Measurements from ENCODE around the gene BCL2L11.

The BCL2L11 gene

DNA sequence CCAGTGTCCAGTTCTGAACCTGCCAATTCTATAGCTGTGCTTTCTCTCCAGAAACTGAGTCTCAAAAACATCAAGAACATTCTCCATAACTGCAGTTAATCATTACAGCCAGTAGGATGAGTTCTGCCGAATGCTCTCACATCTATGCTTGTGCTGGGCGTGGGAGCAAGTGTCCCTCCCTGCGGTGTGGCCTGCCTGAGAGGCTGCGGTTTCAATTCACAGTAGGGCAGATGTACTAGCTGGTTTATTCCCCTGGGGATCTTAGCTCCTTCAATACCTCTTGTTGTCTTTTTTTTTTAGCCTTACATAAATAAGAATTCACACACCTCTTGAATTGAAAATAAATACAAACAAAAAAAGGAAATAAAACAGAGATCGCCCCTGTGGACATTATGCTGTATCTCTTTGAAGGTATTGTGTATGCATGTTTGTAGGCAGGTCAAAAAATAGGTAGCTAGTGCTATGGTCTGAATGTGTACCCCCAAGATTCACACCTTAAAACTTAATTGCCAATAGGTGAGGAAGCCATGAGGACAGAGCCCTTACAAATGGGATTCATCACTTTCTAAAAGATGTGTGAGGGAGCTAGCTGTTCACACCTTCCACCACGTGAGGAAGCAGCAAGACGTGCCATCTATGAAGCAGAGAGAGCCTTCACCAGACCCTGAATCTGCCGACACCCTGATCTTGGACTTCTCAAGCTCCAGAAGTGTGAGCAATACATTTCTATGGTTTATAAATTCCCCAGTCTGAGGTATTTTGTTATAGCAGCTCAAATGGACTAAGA is 74.3 kb downstream of the BCL2L11 start:
- no peak for DNase-seq

DNA sequence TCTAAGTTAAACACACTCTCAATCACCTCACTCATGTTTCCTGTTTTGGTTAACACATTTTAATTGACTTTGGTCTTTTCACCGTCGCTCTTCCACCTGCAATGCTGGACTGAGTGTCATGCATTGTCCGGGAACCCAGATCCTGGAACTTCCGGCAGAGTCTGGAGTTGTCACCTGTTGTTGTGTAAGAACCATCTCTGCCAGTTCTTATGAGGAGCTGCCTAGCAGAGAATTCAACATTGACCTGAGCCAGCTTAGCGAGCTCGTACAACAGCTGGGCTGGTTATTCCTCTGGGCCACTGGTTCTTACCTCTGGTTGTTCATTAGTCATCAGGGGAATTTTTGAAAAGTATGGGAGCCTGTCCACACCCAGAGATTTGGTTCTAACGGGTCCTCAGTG is 75.7 kb downstream of the BCL2L11 start:
- no peak for DNase-seq

DNA sequence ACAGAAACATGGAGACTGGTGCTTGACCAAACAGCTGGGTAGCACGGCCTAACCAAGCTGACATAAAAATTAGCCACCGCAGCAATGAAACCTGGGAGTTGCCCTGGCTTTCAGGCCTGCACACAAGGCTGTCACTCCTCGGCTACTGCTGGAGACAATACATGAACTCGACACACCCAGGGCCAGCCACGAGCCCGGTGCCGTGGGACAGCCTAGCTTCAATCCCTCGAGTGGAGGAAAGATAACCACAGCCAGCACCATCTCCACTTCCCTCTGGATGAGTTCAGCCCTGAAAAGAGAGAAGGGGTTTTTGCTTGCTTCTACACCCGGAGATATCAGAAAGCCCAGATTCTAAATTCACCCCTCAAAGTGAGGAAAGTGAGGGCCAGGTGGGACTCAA is 78.0 kb downstream of the BCL2L11 start:
- DNase-seq, result no peak

- DNase-seq, result no peak
Measured at GRCh38 chr2:111199840-111200239, 79.1 kb downstream of the BCL2L11 start.

GRCh38 chr2:111200333-111200881 is 79.7 kb downstream of the BCL2L11 start:
- no peak for DNase-seq

GRCh38 chr2:111201214-111201613 is 80.5 kb downstream of the BCL2L11 start:
- no peak for DNase-seq

DNA sequence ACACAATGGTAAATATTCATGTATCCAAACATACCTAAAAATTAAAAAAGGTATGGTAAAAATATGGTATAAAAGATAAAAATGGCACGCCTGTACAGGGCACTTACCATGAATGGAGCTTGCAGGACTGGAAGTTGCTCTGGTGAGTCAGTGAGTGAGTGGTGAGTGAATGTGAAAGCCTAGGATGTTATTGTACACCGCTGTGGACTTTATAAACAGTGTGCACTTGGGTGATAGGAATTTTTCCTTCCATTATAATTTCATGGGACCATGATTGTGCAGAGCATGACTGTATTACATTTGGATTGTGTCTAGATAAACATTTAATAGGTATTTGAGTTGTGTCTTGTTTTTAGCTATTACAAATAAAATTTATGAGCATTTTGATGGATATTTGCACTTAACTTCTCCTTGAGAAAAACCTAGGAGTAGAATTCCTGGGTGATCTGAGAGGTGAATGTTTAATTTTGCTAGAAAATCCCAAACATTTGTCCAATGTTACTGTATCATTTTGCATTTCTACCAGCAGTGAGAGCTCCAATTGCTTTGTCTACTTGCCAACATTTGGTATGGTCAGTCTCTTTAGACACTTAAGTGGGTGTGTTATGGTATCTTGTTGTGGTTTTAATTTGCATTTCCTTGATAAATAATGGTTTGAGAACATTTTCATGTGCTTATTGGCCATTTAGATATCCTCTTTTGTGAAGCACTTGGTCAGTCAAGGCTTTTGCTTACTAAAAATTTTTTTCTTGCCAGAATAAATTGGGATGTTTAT is 81.7 kb downstream of the BCL2L11 start:
- DNase-seq, result no peak

DNA sequence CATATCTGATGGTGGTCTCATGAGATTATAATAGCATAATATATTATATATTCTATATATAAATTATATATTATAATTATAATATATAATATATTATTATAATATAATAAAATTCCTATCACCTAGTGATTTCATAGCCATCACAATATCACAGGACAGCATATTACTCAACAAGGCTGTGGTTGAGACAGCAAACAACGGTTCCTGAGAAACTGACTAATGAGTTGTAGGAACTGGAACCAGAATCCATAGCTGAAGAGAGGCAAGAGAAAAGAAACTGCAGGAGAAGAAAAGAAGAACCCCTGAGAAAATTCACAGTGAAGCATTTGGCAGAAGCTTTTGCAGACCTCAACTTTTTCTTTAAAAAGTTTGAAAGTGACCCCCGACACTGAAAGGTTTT is 84.0 kb downstream of the BCL2L11 start:
- DNase-seq, result no peak

DNA sequence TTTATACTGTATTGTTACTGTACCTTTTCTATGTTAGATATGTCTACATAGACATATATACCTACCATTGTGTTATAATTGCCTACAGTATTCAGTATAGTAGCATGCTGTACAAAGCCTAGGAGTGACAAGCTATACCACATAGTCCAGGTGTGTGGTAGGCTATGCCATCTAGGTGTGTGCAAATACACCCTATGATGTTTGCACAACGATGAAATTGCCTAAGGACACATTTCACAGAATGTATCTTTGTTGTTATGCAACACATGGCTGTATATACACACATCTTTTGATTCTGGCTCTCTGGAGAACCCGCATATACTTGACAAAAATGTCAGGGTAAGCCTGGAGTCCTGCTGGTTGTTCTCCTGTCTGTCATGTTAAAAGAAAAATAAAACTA is 85.1 kb downstream of the BCL2L11 start:
- DNase-seq, result no peak

- no peak for DNase-seq
Measured at GRCh38 chr2:111207851-111208250, 87.1 kb downstream of the BCL2L11 start.

DNA sequence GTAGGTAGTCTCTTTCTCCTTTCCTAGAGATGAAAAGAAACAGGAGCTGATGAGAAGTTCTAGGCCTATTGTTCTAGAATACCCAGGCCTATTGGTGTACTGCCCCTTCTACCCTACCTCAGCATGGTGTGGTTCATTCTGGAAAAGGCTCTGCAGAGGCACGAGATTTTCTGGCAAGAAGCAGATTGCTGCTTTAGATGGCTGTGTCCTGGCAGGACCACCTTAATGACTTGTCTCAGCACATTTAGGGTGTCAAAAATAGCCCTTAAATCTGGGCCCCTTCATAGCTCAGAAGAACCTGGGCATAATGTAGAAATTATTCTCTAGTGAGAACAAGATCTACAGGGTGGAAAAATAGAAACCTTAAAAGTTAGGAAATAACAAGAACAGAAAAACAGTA is 87.9 kb downstream of the BCL2L11 start:
- no peak for DNase-seq

- DNase-seq, result peak in 1 of 5 experiments; percentile 51
Measured at GRCh38 chr2:111209045-111209514, 88.4 kb downstream of the BCL2L11 start.

- no peak for DNase-seq
Measured at GRCh38 chr2:111210036-111210435, 89.3 kb downstream of the BCL2L11 start.

DNA sequence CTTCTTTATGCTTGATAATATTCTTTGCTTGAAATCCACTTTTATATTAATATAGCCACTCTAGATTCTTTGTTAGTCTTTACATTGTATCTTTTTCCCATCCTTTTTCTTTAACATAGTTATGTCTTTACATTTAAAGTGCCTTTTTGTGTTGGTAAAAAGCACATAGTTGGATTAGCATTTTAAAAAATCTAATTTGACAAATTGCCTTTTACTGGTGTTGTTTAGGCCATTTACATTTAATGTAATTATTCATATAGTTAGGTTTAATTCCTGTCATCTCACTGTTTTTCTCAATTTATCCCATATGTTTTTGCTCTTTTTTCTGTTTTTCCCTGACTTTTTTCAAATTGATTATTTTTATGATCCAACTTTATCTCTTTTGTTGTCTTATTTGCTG is 93.2 kb downstream of the BCL2L11 start:
- no peak for DNase-seq

GRCh38 chr2:111216811-111217652 is 96.3 kb downstream of the BCL2L11 start:
- no peak for DNase-seq

All from T-helper 2 cell (primary cell).